IPS DF 19.7 (cell line): ENCODE measurements around the gene PHLDB1.

Source experiments
- DNase-seq: peaks from one replicate; pipeline ENCODE4 v3.0.0-alpha.2; 2013; ENCODE audit warnings: low read depth, low spot score

PHLDB1 gene

DNA sequence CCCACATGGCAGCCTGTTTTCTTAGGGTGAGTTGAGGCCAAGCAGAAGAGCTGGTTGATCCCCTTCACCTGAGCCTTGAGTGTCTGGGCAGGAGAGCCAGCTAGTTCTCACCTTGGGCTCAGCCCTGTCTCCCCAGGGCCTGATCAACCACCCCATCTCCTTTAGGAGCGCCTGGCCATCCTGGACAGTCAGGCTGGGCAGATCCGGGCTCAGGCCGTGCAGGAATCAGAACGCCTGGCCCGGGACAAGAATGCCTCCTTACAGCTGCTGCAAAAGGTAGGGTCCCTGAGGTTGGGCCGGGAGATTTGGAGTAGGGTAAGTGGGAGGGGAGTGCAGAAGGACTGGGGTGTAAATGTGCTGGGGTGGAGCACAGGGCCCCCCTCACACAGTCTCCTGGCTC lies 31.3 kb downstream of the PHLDB1 start:
- no peak for DNase-seq

DNA sequence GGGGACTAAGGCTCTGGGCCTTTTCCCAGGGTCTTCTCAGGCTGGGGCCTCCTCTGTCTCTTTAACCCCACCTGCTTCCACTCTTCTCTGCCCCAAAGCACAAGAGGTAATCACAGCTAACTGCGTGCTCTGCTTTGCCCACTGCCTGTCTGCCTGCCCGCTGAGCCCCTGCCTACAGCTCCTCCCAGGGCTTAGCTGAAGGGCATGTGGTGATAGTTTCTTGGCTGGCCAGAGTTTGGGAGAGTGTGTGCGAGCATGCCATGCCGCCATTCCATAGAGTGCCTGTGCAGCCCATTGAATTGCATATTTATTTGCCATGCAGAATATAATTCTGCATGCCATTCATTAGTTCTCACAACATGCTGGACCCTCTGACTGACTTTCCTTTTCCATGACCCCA lies 32.5 kb downstream of the PHLDB1 start:
- no peak for DNase-seq

DNA sequence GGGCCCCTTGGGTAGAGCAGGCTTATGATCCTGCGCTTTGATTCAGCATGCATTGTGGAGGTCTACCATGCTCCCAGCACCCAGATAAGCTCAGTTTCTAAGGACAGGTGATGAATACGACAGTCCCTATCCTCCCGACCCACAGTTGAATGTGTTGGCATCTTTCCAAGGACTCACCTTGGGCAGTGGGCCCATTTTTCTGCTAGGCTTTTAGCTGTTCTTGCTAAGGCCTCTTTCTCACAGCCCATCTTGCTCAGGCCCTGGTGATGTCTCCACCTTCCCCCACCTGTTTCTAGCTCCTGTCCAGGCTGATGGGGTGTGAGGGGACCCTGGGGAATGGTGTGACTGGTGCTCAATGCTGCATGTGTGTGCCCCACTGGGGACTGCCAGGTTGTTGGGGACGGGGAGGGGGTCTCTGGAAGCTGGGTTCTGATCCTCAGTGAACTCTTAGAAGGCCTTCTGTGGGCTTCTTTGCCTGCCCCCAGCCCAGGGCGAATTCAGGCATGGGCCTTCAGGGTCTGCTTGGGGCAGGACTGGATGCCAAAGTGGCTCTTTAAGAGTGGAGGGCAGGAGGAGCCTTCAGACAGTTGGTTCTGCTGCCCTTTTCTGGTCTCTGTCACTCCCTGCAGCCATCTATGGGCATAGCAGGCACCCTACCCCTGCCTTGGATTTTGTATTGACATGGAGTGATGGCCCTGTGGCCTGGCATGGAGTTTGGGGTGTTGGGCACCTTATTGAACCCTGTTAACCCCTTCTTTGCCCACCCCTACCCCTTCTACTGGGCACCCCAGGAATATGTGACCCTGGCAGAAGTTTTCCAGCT lies 33.1 kb downstream of the PHLDB1 start:
- DNase-seq = no peak

DNA sequence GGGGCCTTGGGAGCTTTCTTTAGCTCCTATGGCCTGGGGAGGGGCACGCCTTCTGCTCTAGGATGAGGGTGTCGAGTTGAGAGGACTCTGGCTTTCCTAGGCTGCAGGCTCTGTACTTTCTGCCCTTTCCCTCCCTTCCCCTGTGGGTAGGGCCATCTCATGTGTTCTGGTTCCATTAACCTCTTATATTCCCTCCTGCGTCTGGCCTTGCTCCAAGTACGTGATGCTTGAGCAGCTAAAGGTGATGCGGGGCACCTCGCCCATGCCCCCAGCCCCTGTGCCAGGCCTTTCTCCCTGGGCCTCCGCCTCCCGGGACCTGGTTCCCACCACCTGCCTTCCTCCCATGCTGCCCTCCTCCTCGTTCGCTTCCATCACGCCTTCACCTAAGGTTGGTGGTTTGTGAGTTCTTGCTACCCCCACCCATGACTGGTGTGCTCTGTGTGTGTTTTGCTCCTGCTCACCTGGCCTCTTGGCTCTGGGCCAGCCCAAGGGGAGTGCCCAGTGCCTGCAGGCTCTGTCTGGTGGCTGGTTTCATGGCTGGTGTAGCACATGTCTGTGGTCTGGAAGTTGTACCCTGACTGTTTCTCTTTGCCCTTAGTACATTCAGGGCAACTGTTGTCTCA lies 34.1 kb downstream of the PHLDB1 start:
- DNase-seq = no peak

DNA sequence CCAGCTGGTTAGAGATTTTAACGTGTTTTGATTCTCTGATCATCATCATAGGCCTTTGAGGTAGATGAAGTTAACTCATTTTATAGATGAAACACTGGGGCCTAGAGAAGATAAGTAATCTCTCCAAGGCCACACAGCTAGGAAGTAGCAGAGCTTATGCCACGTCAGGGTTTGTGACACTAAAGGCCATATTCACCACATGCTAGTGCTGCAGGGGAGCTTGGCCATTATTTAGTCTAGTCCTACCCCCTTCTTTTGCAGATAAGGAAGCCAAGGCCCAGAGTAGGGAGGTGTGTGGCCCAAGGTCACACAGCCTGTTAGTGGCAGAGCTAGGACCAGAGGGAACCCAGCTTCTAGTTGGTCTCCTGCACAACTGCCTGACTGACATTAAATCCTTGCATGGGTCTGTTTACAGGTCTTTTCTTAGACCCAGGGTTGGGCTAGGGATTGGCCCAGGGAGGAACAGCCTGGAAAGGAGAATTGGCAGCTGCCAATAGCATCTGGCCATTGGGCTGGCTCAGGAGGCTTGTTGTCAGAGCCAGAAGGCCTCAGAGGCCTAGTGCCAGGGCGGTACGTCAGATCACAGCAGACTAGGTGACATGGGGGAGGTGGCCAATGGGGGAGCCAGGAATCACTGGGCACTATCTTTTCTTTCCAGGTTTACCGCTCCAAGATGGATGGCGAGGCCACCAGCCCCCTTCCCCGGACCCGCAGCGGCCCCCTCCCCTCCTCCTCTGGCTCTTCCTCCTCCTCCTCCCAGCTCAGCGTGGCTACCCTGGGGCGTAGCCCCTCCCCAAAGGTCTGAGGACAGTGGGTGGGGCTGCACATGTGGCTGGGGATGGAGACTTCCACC lies 36.0 kb downstream of the PHLDB1 start:
- DNase-seq = no peak

DNA sequence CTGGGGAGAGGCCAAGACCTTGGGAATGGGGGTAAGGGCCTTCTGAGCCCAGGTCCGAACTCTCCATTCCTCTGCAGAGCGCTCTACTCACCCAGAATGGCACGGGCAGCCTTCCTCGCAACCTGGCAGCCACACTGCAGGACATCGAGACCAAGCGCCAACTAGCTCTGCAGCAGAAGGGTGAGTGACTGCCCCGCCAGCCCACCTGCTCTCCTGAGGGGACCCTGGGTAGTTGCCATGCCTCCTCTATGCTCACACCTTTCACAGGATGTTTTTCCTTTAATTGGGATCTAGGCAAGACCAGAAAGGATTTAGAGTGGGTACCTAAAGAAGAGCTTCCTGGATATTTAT lies 36.6 kb downstream of the PHLDB1 start:
- no peak for DNase-seq

DNA sequence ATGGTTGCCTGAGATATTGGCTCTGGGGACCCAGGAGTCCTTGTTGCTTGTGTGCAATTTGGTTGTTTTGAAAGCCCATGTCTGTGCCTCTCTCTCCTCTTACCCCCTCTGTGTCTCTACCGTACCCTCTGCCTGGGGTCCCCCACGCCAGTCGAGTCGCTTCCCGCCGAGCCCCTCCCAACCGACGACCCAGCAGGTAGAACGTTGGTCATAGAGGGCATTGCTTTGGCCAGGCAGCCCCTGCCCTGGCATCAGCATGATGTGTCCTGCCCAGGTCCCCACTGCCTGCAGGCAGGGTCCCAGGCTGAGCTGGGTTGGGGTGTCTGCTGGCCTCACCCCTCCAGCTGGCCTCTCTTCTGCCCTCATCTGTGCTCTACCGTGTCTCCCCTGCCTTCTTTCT lies 37.1 kb downstream of the PHLDB1 start:
- DNase-seq = no peak

DNA sequence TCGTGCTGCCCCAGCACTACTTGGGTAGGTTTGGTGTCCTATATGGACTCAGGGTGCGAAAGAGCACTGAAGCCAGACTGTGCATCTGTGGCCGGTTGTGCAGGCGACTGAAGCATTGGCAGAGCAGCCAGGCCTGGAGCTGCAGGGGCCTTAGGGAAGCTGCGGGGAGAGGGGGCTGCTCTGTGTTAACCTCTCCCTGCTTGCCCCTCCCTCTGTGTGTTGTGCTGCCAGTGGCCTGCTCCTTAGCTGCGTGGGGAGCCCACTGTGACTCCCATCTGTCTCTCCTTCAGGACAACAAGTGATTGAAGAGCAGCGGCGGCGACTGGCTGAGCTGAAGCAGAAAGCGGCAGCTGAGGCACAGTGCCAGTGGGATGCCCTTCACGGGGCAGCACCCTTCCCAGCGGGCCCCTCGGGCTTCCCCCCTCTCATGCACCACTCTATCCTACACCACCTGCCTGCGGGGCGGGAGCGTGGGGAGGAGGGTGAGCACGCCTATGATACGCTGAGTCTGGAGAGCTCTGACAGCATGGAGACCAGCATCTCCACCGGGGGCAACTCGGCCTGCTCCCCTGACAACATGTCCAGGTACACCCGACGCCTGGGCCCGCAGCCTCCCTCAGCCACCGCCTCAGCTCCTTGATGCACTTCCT lies 37.8 kb downstream of the PHLDB1 start:
- no peak for DNase-seq

DNA sequence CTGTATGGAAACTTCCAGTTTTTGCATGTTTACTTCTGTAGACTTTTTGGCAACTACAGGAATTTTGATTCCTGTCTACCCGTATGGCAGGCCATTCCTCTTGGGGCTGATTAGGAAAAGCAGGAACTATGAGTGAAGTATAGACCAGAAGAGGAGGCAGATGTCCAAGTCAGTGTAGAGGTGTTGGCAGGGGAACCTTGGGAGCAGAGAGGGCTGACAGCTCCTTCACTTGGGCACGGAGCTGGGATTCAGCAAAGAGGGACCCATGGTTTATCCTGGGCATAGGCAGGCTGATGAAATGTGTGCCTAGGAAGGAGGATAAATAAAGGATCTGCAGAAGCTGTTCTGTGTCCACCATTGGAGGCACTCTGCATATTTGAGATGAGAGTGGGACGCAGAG lies 39.0 kb downstream of the PHLDB1 start:
- DNase-seq = no peak

DNA sequence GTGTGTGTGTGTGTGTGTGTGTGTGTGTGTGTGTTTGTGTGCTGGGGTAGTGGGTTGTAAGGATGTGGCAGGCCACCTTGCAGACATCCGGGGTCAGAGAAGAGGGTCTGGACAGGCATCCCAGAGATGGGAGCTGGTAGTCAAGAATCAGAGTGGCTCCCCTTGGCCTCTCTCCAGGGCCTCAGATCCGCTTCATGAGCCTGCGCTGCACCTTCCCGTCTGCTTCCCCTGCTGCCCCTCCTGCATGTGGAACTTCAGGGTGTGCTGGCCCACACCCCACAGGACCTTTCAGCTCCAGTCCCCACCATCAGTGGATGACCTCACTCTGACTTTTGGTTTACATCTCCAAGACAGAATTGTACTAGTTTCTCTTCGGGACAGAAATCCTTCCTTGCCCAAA lies 40.9 kb downstream of the PHLDB1 start:
- no peak for DNase-seq

DNA sequence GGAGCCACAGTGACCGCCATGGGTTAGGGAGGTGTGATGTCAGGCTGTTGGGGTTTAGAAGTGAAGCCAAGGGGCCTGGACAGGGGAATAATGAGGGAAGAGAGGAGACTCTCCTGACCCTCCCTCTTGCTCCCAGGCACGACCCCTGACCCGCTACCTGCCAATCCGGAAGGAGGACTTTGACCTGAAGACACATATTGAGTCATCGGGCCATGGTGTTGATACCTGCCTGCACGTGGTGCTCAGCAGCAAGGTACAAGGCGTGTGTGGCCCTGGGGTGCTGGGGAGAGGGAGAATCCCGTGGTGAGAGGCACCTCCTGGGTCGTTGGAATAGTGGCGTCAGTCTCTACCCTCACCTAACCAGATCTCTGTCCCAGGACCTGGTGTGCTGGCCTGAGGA lies 42.5 kb downstream of the PHLDB1 start:
- DNase-seq = no peak

DNA sequence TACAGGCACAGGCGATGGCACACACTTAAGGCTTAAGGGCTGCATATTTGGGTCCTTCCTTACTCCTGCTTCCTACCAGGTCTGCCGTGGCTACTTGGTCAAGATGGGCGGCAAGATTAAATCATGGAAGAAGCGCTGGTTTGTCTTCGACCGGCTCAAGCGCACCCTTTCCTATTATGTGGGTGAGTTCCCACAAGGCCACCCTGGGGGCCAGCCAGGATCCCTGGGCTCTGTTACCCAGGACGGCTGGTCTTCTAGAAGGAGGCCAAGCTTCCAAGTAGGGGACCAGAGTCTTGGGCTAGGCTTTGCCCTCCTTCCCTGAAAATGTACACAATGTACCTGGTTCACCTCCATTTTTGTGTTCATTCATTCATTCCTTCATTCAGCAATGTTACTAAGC lies 43.0 kb downstream of the PHLDB1 start:
- DNase-seq = no peak

DNA sequence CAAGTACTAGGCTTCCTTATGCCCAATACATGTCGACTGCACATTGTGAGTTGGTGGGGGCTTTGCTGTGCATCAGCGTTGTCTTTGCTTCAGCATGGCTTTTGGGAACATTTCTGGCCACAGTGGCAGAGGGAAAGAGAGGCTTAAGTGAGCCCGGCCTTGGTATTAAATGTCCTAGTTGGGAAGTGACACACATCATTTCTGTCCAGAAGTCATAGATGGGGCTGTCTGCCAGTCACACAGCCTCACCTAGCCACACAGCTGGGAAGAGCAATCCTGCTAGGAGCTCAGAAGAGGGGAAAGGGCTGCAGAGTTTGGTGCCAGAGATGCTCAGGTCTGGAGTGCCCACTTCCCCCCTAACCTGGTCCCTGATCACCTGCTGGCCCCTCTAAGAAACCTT lies 44.4 kb downstream of the PHLDB1 start:
- no peak for DNase-seq

DNA sequence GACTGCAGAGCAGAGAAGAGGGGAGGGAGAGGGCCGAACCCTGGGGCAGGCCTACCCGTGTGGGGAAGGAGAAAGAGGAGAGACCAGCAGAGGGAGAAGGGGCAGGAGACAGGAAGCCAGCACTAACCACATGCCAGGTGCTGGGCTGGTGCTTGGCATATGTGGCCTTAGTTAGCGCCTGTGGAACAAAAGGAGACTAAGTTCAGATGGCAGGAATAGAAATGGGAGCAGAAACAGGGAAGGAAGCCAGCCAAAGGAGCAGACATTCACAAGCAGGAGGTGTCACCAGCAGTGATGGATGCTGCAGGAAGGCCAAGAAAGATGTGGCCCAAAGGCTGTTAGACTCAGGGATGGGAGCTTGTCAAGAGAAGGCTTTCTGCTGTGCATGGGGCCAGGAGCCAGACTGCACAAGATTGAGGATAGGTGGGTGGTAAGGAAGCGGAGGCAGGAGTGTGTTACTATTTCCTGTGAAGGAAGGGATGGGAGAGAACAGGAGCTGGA lies 45.3 kb downstream of the PHLDB1 start:
- DNase-seq = no peak

DNA sequence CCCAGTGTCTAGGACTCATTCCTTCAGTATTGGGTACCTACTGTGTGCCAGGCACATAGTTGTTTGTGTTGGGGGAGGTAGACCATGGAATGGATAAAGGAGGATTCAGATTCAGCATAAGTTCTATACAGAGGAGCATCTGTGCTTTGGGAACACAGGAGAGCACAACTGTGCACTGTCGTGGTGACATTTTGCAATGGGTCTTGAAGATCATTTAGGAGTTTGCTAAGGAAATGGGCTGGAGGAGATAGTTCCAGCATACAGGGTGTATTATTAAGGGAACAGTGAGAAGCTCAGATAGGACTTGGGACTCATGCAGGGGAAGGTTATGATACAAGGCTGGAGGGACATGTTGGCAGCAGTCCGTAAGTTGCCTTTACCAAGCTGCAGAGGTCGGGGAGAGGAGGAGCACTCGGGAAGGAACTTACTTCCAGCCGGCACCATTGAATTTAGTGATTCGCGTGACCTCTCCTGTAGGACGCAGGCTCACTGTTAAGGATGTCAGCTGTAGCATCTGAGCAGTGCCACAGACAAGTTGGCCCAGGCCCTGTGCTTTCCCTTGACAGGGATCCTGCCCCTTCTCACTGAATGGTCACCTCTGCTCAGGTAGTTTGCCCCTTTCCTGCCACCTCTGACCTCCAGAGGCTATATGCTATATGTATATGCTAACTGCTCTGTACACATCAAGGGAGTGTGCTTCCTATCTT lies 46.4 kb downstream of the PHLDB1 start:
- no peak for DNase-seq

DNA sequence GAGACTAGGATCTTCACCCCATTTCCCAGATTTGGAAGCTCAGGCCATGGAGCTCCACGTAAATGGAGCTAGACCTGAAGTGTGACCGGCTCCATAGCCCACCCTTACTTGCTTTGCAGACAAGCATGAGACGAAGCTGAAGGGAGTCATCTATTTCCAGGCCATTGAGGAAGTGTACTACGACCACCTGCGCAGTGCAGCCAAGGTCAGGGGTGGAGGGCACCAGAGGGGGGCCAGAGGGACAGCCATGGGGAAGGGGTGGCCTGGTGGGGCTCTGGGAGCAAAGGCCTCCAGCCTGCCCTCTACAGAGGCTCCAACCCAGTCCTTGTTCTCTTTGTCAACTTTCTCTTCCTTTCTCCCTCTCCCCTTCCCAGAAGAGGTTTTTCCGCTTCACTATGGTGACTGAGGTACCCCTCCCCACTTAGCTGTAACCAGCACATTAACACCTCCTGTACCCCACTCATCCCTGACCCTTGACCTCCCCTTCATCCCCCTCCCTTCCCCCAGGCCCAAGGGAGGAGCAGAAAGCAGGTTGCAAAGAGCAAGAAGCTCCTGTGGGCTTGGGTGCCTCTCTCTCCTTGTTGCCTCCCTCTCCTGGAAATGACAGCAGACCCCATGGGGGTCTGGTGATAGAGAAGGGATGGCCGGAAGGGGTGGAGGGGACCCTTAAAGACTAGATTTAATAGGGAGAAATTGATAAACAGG lies 48.2 kb downstream of the PHLDB1 start:
- no peak for DNase-seq

DNA sequence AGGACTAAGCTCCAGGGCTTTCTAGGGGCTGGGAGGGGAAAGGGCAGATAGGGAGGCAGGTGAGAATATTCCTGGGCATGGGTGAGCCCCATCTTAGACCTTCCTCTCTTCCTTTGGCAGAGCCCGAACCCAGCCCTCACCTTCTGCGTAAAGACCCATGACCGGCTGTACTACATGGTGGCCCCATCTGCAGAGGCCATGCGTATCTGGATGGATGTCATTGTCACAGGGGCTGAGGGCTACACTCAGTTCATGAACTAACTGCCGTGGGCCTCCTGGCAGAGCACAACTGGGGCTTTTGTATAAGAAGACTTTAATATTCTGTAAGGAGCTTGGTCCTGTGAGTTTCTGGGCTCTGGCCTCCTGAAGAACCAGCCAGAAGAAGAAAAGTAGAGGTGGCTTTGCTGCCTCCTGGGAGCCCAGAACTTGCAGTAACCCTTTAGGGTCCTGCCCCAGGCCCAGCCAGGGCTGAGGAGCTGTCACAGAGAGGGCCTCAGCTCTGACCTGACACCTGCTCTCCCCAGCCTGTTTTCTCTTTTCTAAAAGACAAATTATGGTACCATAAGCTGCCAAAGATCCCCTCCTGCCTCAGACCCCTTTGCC lies 49.2 kb downstream of the PHLDB1 start:
- DNase-seq = no peak

DNA sequence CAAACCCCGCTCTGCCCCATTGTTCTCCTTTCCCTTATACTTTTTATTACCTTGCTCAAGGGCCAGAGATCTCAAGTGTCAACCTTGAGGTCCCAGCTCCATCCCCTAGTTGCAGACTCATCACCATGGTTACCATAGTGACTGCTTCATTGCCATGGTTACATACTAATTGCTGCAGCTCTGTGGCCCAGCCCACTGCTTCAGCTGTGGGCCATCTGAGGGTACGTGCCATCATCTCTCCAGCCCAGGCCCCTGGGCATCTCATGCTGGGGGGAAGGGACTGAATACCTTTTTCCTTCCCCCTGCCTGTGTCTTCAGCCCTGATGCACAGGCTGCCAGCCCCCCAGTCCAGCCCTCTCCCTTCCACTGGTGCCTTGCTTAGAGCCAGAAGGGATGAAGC lies 49.8 kb downstream of the PHLDB1 start:
- DNase-seq = no peak

DNA sequence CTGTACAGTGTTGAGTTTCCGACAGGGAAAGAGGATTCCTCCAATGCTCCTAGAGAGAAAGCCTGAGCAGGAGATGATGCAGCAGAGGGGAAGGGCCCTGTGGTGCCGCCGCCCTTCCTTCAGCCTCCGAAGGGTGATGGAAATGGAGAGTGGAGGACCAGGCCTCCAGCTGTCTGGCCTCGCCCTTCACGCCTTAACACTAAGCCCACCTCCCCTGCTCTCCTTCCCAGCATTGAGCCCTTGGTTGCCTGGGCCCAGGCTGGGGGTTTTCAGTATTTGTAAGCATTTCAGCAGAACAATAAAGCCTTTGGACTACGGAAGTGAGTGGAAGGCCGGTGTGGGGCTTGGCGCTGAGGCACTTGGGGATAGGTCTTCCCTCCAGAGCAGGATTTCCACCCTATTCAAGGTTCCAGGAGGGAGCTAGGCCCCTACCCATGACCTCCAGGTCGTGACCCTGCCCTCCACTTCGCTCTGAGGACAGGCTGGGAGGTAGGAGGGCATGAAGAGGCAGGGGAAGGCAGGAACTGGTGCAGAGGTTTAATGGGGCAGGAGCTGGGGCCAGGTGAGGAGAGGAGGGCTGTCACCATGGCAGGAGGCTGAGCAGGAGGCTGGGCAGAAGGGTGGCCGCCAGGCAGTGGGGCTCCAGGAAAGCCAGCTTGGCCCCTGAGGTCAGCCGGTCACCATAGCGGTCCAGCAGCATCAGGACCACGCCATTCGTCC lies 50.5 kb downstream of the PHLDB1 start:
- DNase-seq = no peak
